Right cardiac atrium (tissue), 5 donors: Measurements from ENCODE around the gene HAPSTR1. TPM values are rescaled to one million over a fixed set of nuclear protein-coding genes. Genes with fewer than 3 reads are reported as not detected.
A peak's percentile ranks its signal among the peaks of the same experiment; 100 is the strongest.

Source experiments
- ATAC-seq, 2 donors: fragments of 200-7000 bp; cut with Tn5 transposase; one replicate each; pipeline versions ENCODE4 v1.8.0 to v1.9.1; 2020; ENCODE audit warnings: moderate library complexity in 2 of 2, mild to moderate bottlenecking in 1 of 2
- DNase-seq, 3 donors: peaks; one replicate each; pipeline ENCODE4 v3.0.0-alpha.2; 2020
- H3K27ac ChIP-seq: one replicate; pipeline ENCODE4 v1.5.1; 2013; ENCODE audit warnings: mild to moderate bottlenecking, low read length, control low read depth, moderate library complexity
- H3K27me3 ChIP-seq: one replicate; pipeline ENCODE4 v1.6.1; 2013; ENCODE audit not compliant: control insufficient read depth, insufficient read depth
- H3K4me1 ChIP-seq: one replicate; pipeline ENCODE4 v1.6.1; 2013; ENCODE audit warnings: low read length; ENCODE audit not compliant: control insufficient read depth, insufficient read depth
- H3K4me3 ChIP-seq: one replicate; pipeline ENCODE4 v1.5.1; 2013; ENCODE audit warnings: low read length, control low read depth
- H3K9me3 ChIP-seq: one replicate; pipeline ENCODE4 v1.6.1; 2013; ENCODE audit warnings: low read length; ENCODE audit not compliant: control insufficient read depth
- WGBS: extraction: QIAGEN DNeasy Blood & Tissue Kit; methylation state at CpG from one replicate; pipeline ENCODE4 v1.1.7; 2013; 5-methylcytosine and 5-hydroxymethylcytosine counted together
- intact Hi-C, 4 donors: fragments of 100-400 bp; cut with DNase I; formaldehyde crosslinking; loops; one replicate each; pipeline versions ENCODE4 v1.11.0 to v1.14.0; 2022 to 2023
- polyA plus RNA-seq: library from polyadenylated mRNA; stranded (reverse); fragments of 200-250 nt; gene quantifications from one replicate; pipeline ENCODE4 v1.2.3, GENCODE V29; 2013
- total RNA-seq, 4 donors: library from RNA; stranded (reverse); fragmentation: NEBNext Ultra II Directional; extraction: Animal tissue kit (Norgen Biotek cat#: 25700); gene quantifications; one replicate each; pipeline ENCODE4 v1.2.1, GENCODE V29; 2021
- donor health status: healthy with polysubstance abuse.
- donor health status: DM: no; HTN: yes; CAD: no.
- donor health status: DM: no; HTN: no; CAD: no.
- donor health status: DM: no; HTN: yes; CAD: no; lungs with severe emphysema.
- donor health status: DM: yes; HTN: yes; CAD: no.

The HAPSTR1 gene
- total and polyA plus RNA-seq, 5 donors = 14.4 to 50.9 (median 44.7) TPM

DNA sequence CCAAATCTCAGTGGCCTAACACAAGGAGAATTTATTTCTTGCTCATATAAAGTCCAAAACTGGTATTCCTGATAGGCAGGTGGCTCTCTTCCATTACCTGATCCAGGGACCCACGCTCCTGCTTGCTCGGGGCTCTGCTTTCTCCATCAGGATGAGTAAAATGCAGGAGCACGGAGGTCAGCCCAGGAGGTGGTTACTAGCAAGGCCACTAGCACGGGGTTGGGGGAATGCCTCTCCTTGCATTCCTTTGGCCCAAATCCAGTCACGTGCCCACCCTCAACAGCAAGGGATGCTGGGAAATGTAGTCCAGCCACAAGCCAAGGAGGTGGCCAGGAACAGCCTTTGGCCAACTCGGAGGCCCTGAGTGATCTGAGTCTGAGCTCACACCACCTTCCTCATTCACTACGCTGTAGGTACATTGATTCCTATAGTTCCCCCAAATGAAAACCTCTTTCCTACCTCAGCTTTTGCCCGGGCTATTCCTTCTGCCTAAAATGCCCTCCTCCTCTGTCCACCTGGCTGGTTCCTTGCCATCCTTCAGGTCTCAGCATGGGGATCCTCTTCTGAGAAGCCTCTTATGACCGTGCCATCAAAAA is 38.3 kb upstream of the HAPSTR1 start:
- DNase-seq (peak; percentile 47 to 74 (median 60)), ATAC-seq (peak; percentile 60 to 71)
- H3K27ac ChIP-seq = no peak overlapping the region
- H3K4me3 ChIP-seq = no peak overlapping the region
- WGBS = 34% methylated on average over 9 of the region's 9 CpGs
- intact Hi-C loops = no loop called here
- no peaks in the 10 kb centered on the region for H3K9me3 ChIP-seq
- H3K27me3 ChIP-seq = no peaks in the 10 kb centered on the region
- peaks cover 5% of the 10 kb centered on the region for H3K4me1 ChIP-seq

DNA sequence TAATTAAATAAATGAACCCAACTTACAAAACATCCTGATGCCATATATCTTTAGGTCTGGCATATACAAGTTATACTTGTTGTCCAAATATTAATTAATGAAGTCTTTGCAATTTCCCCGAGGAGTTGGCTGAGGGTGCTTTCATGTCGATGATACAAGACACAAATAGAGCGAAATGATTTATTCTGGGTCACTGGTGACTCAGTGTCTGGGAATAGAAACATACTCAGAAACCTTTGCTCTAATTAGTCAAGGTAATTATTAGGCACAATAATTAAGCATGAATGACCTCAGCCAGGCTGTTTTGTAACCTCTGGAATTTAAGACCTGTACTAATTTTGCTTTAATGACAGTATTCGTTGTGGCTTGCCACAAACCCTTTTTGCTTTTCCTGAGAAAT is 37.0 kb upstream of the HAPSTR1 start:
- Histone ChIP-seq H3K9me3 (no peaks in the 10 kb centered on the region), H3K4me1 (peaks cover 2% of the 10 kb centered on the region), H3K27ac (no peak overlapping the region), H3K27me3 (no peaks in the 10 kb centered on the region), H3K4me3 (no peak overlapping the region)
- intact Hi-C loops = no loop called here
- DNase-seq = no peak
- WGBS = 60% methylated on average over 4 of the region's 4 CpGs
- peak in 1 of 2 donors; percentile 24 for ATAC-seq

DNA sequence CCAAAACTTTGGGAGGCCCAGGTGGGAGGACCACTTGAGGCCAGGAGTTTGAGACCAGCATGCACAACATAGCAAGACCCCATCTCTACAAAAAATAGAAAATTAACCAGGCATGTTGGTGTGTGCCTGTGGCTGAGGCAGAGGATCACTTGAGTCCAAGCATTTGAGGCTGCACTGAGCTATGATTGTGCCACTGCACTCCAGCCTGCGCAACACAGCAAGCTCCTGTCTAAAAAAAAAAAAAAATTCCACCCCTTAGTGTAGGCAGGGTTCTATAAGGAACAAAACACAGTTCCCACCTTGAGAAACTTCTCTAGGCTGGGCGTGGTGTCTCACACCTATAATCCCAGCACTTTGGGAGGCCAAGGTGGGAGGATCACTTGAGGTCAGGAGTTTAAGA is 36.3 kb upstream of the HAPSTR1 start:
- H3K4me3 ChIP-seq = no peak overlapping the region
- ATAC-seq = no peak
- no peaks in the 10 kb centered on the region for H3K27me3 ChIP-seq
- no peaks in the 10 kb centered on the region for H3K9me3 ChIP-seq
- no peak overlapping the region for H3K27ac ChIP-seq
- 91% methylated on average over 2 of the region's 2 CpGs for WGBS
- intact Hi-C loops = no loop called here
- DNase-seq = no peak
- peaks cover 2% of the 10 kb centered on the region for H3K4me1 ChIP-seq

DNA sequence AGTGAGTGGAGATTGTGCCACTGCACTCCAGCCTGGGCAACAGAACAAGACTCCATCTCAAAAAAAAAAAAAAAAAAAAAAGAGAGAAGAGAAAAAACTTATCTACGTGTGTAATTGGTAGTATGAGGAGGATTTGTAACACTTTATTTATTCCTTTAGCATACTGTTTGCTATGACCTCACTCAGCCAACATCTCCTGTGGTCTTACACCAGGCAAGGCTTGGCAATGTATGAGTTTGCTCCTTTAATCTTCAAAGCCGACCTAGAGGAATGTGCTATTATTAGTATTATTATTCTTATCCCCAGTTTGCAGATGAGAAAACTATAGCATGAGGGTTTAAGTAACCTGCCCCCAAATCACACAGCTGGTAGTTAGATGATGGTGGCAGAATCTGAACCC is 35.8 kb upstream of the HAPSTR1 start:
- no peak for DNase-seq
- Histone ChIP-seq H3K9me3 (no peaks in the 10 kb centered on the region), H3K4me3 (no peak overlapping the region), H3K27ac (no peak overlapping the region), H3K4me1 (peaks cover 2% of the 10 kb centered on the region), H3K27me3 (no peaks in the 10 kb centered on the region)
- ATAC-seq = no peak
- 57% methylated on average over 2 of the region's 2 CpGs for WGBS
- intact Hi-C loops = no loop called here

DNA sequence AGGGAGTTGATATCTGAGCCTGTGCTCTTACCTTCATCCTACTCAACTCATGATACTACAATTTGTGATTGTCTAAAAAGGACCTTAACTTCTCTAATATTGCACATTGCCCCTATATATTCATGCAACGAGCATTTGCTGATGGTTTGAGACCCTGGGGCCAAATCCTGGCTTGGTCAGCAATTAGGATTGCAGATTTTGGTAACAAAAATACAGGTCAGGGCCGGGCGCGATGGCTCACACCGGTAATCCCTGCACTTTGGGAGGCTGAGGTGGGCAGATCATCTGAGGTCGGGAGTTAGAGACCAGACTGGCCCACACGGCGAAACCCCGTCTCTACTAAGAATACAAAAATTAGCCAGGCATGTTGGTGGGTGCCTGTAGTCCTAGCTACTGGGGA is 35.4 kb upstream of the HAPSTR1 start:
- Histone ChIP-seq H3K27ac (no peak overlapping the region), H3K9me3 (no peaks in the 10 kb centered on the region), H3K4me3 (no peak overlapping the region), H3K27me3 (no peaks in the 10 kb centered on the region), H3K4me1 (peaks cover 2% of the 10 kb centered on the region)
- 86% methylated on average over 9 of the region's 9 CpGs for WGBS
- no peak for DNase-seq
- ATAC-seq = no peak
- intact Hi-C loops = no loop called here

DNA sequence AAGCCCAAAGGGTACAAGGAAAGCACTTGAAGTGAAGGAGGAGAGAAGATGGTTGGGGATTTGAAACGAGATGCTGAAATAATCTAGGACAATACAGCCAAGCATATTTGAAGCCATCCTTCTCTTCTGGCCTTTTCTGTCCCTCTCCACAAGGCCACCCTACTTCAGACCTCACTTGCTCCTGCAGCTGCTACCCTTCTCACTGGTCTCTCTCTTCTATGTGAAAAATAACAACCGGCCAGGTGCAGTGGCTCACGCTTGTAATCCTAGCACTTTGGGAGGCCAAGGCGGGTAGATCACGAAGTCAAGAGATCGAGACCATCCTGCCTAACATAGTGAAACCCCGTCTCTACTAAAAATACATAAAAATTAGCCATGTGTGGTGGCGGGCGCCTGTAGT is 33.2 kb upstream of the HAPSTR1 start:
- Histone ChIP-seq H3K27ac (no peak overlapping the region), H3K9me3 (no peaks in the 10 kb centered on the region), H3K27me3 (no peaks in the 10 kb centered on the region), H3K4me3 (no peak overlapping the region), H3K4me1 (peaks cover 2% of the 10 kb centered on the region)
- ATAC-seq (no peak), DNase-seq (no peak)
- 92% methylated on average over 9 of the region's 9 CpGs for WGBS
- intact Hi-C loops = no loop called here

DNA sequence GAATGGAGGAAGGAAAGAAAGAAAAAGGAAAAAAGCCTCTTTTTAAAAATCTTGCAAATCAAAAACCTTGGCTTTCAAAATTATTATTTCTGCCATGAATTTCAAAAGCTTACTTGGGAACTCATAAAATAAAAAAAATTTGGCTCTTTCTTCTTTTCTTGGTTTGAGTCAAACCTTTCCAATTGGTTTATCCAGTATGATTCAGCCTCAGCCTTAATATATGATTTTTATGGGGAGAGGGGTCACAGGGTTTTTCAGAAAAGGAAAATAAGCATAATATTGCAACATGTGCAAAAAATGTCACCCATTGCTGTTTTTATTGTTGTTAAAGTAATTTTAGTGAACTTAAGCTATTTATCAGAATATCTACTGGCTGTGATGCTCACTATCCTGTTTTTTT is 31.2 kb upstream of the HAPSTR1 start:
- intact Hi-C loops = no loop called here
- no peak for ATAC-seq
- no peak for DNase-seq
- no peaks in the 10 kb centered on the region for H3K4me1 ChIP-seq
- H3K27me3 ChIP-seq = no peaks in the 10 kb centered on the region
- H3K9me3 ChIP-seq = no peaks in the 10 kb centered on the region
- no peak overlapping the region for H3K27ac ChIP-seq
- H3K4me3 ChIP-seq = no peak overlapping the region

DNA sequence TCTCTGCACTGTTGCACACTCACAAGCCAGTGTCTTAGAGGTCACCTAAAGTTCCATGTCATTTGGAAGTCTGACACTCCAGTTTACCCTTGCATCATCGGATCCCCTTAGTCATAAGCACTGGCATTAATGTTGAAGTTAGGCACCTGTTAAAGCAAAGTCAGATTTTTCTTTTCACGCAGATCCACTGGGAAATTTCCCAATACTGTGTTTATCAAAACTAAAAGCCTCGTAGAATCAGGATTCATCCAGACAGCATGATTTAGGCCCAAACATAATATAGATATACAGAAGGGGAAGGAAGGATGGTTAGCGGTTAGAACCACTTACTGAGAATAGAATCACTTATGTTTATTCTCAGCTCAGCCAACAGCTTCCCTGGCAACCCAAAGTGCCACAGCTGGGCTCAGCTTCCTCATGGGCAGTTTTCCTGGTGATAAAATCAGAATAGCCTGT is 30.1 kb upstream of the HAPSTR1 start:
- no peaks in the 10 kb centered on the region for H3K27me3 ChIP-seq
- H3K4me3 ChIP-seq = no peak overlapping the region
- H3K9me3 ChIP-seq = no peaks in the 10 kb centered on the region
- peak; percentile 38 to 76 (median 64) for DNase-seq
- intact Hi-C loops = no loop called here
- WGBS = 32% methylated on average over 4 of the region's 4 CpGs
- H3K4me1 ChIP-seq = no peaks in the 10 kb centered on the region
- peak; percentile 84 to 88 for ATAC-seq
- peak overlapping the region; percentile 76 for H3K27ac ChIP-seq

DNA sequence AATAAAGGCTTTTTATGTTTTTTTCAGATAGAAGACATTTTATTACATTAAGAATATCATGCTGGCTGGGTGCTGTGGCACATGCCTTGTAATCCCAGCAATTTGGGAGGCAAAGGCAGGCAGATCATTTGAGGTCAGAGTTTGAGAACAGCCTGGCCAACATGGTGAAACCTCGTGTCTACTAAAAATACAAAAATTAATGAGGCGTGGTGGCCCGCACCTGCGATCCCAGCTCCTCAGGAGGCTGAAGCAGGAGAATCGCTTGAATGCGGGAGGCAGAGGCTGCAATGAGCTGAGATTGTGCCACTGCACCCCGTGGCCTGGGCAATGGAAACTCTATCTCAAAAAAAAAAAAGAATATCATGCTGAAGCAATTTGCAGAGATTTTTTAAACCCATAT is 29.1 kb upstream of the HAPSTR1 start:
- intact Hi-C loops = no loop called here
- DNase-seq = no peak
- Histone ChIP-seq H3K4me1 (no peaks in the 10 kb centered on the region), H3K27me3 (no peaks in the 10 kb centered on the region), H3K9me3 (no peaks in the 10 kb centered on the region), H3K27ac (no peak overlapping the region), H3K4me3 (no peak overlapping the region)
- ATAC-seq = no peak
- 87% methylated on average over 7 of the region's 7 CpGs for WGBS

DNA sequence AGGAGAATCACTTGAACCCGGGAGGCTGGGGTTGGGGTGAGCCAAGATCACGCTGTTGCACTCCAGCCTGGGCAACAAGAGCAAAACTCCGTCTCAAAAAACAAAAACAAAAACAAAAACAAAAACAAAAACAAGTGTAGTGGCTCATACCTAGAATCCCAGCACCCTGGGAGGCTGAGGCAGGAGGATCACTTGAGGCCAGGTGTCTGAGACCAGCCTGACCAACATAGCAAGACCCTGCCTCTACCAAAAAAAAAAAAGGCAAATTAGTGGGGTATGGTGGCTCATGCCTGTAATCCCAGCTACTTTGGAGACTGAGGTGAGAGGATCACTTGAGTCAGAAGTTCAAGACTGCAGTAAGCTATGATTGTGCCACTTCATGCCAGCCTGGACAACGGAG is 26.4 kb upstream of the HAPSTR1 start:
- WGBS = 88% methylated on average over 4 of the region's 4 CpGs
- no peak for ATAC-seq

DNA sequence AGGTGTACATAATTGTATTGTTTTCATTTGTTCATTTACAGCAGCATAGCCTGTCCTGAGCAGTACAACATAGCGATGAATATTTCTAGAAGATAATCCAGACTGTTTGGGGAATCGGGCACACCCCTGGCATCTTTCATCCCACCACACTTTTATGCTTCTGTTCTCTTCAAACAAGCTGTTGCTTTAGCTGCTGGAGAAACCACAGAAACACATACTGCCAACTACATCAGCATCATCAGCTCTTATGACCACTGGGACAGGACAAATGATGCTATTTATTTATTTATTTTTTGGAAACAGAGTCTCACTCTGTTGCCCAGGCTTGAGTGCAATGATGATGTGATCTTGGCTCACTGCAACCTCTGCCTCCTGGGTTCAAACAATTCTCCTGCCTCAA is 22.6 kb upstream of the HAPSTR1 start:
- Histone ChIP-seq H3K4me3 (no peak overlapping the region), H3K4me1 (no peaks in the 10 kb centered on the region), H3K27me3 (no peaks in the 10 kb centered on the region), H3K27ac (no peak overlapping the region), H3K9me3 (no peaks in the 10 kb centered on the region)
- DNase-seq (no peak), ATAC-seq (no peak)
- intact Hi-C loops = no loop called here
- 95% methylated on average over 2 of the region's 2 CpGs for WGBS

More for the DNA sequence above, 26.4 kb upstream of the HAPSTR1 start:
- no peaks in the 10 kb centered on the region for H3K9me3 ChIP-seq
- intact Hi-C loops = no loop called here
- no peak for DNase-seq
- no peaks in the 10 kb centered on the region for H3K4me1 ChIP-seq
- no peak overlapping the region for H3K4me3 ChIP-seq
- no peak overlapping the region for H3K27ac ChIP-seq
- H3K27me3 ChIP-seq = no peaks in the 10 kb centered on the region

DNA sequence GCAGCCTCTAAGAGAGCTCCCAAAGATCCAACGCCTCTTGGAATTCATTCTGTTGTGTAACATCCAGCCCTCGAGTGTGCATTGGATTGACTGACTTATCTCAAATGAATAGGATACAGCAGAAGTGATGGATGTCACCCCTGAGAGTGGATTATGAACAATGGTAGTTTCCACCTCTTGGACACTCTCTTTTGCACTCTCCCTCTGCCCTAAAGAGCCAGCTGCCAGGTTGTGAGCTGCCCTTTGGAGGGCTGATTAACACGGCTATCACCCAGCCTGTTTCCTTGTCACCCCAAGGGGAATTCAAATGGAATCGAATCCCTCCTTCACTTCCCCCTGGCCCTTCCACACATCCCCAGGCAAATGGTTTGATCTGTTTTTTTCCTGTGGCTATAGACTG is 21.2 kb upstream of the HAPSTR1 start:
- DNase-seq = no peak
- intact Hi-C loops = no loop called here
- Histone ChIP-seq H3K27me3 (no peaks in the 10 kb centered on the region), H3K4me3 (no peak overlapping the region), H3K9me3 (no peaks in the 10 kb centered on the region), H3K4me1 (no peaks in the 10 kb centered on the region), H3K27ac (no peak overlapping the region)
- 45% methylated on average over 4 of the region's 4 CpGs for WGBS
- no peak for ATAC-seq
